OCI-LY7 (cell line): ENCODE results near the gene UBE2L3.
"Not testable (repeated sequence)": the region's sequence is repeated elsewhere in the genome, so short reads cannot be mapped to it uniquely, and the experiment has no call there.

Experiments used
- EZH2phosphoT487 ChIP-seq: fragments of 200-600 bp; sonication (generic); IDR thresholded peaks from 2 replicates; pipeline ENCODE4 v1.6.1; 2018; ENCODE audit warnings: low read depth, borderline replicate concordance, mild to moderate bottlenecking, mixed run types, antibody characterized with exemption, low read length, moderate library complexity, mixed read lengths
- TF ChIP-seq, protein P1 (sequence below): fragments of 200-600 bp; sonication (generic); conservative IDR thresholded peaks from 2 replicates; pipeline ENCODE4 v1.5.1; 2014; ENCODE audit warnings: mild to moderate bottlenecking, antibody characterized with exemption, low read length, moderate library complexity, mixed read lengths

DNA sequence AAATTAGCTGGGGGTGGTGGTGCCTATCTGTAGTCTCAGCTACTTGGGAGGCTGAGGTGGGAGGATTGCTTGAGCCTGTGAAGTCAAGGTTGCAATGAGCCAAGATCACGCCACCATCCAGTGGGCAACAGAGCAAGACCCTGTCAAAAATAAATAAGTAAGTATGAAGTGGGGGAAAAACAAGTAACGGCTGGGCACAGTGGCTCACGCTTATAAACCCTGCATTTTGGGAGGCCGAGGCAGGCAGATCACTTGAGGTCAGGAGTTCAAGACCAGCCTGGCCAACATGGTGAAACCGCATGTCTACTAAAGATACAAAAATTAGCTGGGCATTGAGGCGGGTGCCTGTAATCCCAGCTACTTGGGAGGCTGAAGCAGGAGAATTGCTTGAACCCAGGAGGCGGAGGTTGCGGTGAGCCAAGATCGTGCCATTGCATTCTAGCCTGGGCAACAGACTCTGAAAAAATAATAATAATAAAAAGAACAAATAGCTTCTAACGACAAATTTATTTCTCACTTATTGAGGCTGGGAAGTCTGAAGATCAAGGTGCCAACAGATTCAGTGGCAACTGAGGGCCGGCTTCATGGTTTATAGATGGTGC is 42.1 kb downstream of the UBE2L3 start:
- TF ChIP-seq, protein P1, sequence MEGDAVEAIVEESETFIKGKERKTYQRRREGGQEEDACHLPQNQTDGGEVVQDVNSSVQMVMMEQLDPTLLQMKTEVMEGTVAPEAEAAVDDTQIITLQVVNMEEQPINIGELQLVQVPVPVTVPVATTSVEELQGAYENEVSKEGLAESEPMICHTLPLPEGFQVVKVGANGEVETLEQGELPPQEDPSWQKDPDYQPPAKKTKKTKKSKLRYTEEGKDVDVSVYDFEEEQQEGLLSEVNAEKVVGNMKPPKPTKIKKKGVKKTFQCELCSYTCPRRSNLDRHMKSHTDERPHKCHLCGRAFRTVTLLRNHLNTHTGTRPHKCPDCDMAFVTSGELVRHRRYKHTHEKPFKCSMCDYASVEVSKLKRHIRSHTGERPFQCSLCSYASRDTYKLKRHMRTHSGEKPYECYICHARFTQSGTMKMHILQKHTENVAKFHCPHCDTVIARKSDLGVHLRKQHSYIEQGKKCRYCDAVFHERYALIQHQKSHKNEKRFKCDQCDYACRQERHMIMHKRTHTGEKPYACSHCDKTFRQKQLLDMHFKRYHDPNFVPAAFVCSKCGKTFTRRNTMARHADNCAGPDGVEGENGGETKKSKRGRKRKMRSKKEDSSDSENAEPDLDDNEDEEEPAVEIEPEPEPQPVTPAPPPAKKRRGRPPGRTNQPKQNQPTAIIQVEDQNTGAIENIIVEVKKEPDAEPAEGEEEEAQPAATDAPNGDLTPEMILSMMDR, result not testable (repeated sequence)
- not testable (repeated sequence) for TF ChIP-seq EZH2phosphoT487
